GM19240 (cell line): ENCODE results near the gene ZNF662.

Experiments
- DNase-seq: peaks from one replicate; pipeline ENCODE4 v3.0.0; 2011; ENCODE audit warnings: low spot score; ENCODE audit not compliant: insufficient read length

Gene ZNF662

DNA sequence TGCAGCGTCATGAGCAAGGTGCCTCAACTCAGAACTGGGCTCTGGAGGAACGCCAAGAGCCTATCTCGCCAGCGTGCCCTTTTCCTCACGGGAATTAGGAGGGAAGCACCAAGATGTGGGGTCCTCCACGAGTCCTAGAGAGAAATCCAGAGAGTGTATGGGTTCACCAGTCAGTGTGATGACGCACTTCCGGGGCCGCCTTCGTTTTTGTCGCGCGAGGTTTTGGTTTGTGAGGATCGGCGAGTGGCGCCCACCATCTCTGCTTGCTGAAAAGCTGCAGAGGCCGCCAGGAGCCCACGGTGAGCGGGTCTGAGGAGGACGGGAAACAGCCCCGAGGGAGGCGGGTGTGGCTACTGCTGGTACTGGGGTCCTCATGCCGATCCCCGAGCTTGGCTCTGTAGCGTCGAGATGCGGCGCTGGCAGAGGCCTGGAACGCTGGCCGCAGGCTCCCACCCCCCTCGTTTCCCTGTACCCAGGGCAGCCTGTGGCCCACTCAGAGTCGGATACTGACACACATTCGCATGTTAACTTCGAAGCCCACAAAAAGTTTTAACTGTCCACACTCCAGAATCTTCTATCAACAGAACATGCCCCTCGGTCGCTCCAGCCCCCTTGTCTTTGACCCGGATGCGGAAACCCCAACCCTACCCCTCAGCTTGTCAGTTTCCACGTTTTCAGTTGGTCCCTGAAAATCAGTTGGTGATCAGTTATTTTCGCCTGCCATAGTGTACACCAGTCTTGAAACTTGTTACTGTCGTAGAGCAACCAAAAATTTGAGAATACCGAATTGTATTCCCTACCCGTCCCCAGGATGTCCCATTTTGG lies 30.4 kb downstream of the ZNF662 start:
- DNase-seq = no peak

DNA sequence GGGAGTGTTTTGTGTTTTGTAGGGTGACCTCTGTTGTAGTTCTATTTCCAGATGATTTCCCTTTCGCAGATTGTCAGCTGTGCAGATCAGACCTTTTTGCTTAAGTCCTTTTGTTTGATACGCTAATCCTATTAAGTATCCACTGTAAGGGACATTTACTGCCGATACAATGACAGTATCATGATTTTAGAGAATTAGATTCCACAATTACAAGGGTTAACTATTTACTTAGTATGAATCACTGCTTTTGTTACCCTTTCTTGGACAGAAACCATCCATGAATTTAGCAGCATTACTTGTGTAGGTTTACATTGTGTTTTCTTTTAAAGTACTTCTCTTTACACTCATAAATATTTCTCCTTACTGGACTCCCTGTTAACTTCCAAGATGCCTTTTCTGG lies 31.4 kb downstream of the ZNF662 start:
- no peak for DNase-seq

DNA sequence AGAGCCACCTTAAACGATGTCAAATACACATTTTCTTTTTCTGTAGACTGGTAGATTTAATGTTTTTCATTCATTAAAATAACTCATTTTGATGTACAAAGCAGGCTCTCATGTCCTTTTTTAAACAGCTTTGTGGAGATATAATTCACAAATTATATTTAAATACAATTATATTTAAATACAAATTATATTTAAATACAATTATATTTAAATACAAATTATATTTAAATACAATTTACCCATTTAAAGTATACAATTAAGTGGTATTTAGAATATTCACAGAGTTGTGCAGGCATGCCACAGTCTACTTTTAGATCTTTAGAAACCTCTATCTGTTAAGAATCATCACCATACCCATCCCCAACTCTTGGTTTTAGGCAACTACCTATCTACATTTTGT lies 36.8 kb downstream of the ZNF662 start:
- no peak for DNase-seq

DNA sequence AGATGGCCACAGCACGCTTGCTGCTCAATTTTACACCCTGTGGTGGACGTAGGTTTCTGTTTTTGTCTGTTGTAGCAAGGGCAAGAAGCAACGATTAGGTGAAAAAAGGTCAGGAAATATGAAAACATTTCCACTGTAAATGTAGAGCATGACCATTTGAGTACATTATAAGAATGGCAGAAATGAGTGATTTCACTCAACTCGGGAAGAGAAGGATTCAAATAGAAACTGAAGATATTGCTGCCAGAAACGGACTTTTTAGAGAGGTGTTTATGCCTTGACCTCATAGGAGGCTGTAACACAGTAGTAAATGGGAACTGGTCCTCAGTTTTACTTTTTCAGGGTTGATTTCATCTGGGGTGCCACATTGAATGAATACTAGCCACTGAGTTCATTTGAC lies 40.1 kb downstream of the ZNF662 start:
- peak; percentile 7 for DNase-seq

DNA sequence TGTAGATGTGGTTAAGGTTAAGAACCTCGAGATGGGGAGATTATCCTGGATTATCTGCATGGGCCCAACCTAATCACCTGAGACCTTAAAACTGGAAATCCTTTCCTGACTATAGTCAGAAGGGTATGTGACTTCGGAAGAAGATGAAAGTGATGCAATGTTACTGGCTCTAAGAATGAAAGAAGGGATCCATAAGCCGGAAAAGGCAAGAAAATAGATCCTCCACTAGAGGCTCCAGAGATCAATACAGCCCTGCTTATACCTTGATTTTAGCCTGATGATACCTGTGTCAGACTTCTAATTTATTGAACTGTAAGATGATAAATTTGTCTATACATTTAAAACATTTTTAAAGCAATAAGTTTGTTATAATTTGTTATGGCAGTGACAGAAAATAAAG lies 51.6 kb downstream of the ZNF662 start:
- DNase-seq = no peak

DNA sequence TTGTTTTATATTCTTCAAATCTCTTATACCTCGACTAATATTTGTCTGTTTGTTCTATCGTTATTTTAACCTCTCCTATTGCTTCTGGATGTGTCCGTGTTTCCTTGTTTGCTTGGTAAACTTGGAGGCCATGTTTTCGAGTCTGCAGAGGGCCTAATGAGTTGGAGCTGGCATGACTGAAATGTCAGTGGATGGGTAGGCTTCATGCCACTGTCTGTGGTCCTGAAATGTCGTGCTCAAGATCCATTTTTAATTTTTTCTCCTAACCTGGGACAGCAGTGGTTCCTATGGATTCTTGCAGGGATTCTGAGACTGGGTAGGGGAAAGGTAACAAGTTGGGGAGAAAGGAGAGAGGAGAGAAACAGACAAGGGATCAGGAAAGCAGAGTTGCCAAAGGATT lies 54.3 kb downstream of the ZNF662 start:
- DNase-seq = no peak

DNA sequence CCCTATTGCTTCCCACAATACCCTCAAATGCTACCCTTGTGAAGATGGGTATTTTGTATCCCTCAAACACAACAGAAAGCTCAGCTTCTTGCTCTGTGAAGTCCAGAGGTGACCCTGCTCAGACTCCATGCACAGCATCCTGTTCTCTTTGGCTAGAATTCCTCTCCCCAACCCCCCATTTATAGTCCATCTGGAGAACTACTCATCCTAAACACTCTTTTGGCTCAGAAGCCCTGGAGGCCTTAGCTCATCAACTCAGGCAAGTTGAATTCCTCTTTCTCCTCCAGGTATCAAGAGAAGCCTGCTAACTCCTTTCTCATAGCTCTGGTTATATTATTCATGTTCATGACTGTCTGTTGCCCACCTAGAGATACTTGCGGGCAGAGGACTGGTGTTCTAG lies 54.8 kb downstream of the ZNF662 start:
- DNase-seq = no peak

DNA sequence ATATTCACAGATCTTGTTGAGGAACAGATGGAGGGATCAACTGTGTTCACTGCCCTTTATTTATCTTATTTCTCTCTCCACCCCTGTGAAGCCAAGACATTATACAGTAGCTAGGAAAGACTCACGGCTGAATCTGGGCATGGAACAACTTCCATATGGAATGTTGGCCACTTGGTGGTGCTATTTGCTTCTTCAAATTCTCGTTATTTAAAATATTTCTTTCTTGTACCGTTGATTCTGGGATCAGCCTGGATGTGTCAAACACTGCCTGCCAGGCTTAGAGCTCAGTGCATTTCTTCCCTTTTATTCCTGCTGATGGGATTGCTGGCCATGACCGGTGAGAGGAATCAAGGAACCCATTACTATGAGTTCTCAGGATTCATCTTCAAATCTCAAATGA lies 55.7 kb downstream of the ZNF662 start:
- no peak for DNase-seq

DNA sequence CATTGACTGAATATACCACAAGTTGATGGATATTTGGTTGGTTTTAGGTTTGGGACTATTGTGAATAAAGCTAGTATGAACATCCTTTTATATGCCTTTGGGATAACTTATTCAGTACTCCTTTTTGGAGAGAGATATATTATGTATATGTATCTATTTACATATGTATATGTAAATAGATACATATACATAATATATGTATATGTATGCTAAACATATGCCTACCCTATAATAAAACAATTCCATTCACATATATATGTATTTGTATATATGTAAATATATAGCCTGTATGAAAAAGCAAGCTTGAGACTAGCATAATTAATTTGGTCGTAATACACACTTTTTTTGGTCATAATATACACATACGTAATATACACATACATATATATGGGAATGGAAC lies 57.3 kb downstream of the ZNF662 start:
- no peak for DNase-seq

DNA sequence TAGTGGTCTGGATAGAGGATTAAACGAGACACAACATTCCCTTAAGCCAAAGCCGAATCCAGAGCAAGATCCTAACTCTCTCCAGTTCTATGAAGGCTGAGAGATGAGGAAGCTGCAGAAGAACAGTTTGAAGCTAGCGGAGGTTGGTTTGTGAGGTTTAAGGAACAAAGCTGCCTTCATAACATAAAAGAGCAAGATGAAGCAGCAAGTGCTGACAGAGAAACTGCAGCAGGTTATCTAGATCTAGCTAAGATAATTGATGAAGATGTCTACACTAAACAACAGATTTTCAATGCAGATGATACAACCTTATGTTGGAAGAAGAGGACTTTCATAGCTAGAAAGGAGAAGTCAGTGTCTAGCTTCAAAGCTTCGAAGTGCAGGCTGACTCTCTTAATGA lies 58.3 kb downstream of the ZNF662 start:
- DNase-seq = no peak
